ENCODE data around the gene PAX1.

The PAX1 gene

GRCh38 chr20:21705575-21706260 lies at the start of gene PAX1:
Gene PAX1 (plus strand): TSS chr20:21705664. CDS start chr20:21705713, 49 bp downstream.
- DNase-seq (ENCODE audit: low read depth) = no peak

- no peak for DNase-seq (ENCODE audit: low read depth)
Observed at GRCh38 chr20:21656308-21657067, 49.0 kb upstream of the PAX1 start.

- no peak for DNase-seq (ENCODE audit: low read depth)
Observed at GRCh38 chr20:21661488-21662055, 43.9 kb upstream of the PAX1 start.

GRCh38 chr20:21663465-21663864 lies 42.0 kb upstream of the PAX1 start:
- no peak for DNase-seq (ENCODE audit: low read depth)

GRCh38 chr20:21665687-21666446 lies 39.6 kb upstream of the PAX1 start:
- DNase-seq (ENCODE audit: low read depth) = no peak

GRCh38 chr20:21670126-21670525 lies 35.3 kb upstream of the PAX1 start:
- no peak for DNase-seq (ENCODE audit: low read depth)

- DNase-seq (ENCODE audit: low read depth) = no peak
Observed at GRCh38 chr20:21670981-21671380, 34.5 kb upstream of the PAX1 start.

GRCh38 chr20:21677261-21677660 lies 28.2 kb upstream of the PAX1 start:
- no peak for DNase-seq (ENCODE audit: low read depth)

- DNase-seq (ENCODE audit: low read depth) = no peak
Observed at GRCh38 chr20:21677781-21678180, 27.7 kb upstream of the PAX1 start.

- no peak for DNase-seq (ENCODE audit: low read depth)
Observed at GRCh38 chr20:21681234-21681921, 24.1 kb upstream of the PAX1 start.

GRCh38 chr20:21681922-21682318 lies 23.5 kb upstream of the PAX1 start:
- DNase-seq (ENCODE audit: low read depth) = no peak

GRCh38 chr20:21682521-21682954 lies 22.9 kb upstream of the PAX1 start:
- no peak for DNase-seq (ENCODE audit: low read depth)

GRCh38 chr20:21684671-21685070 lies 20.8 kb upstream of the PAX1 start:
- no peak for DNase-seq (ENCODE audit: low read depth)

- no peak for DNase-seq (ENCODE audit: low read depth)
Observed at GRCh38 chr20:21685981-21686380, 19.5 kb upstream of the PAX1 start.

- no peak for DNase-seq (ENCODE audit: low read depth)
Observed at GRCh38 chr20:21693322-21693721, 12.1 kb upstream of the PAX1 start.

GRCh38 chr20:21698494-21699215 lies 6.8 kb upstream of the PAX1 start:
- DNase-seq (ENCODE audit: low read depth) = no peak

GRCh38 chr20:21699216-21699508 lies 6.3 kb upstream of the PAX1 start:
- no peak for DNase-seq (ENCODE audit: low read depth)

- DNase-seq (ENCODE audit: low read depth) = no peak
Observed at GRCh38 chr20:21701171-21701876, 4.1 kb upstream of the PAX1 start.

GRCh38 chr20:21702016-21702415 lies 3.4 kb upstream of the PAX1 start:
- DNase-seq (ENCODE audit: low read depth) = no peak

GRCh38 chr20:21702553-21703470 lies 2.7 kb upstream of the PAX1 start:
- no peak for DNase-seq (ENCODE audit: low read depth)
